Activated CD8-positive, alpha-beta T cell treated with anti-CD3 and anti-CD28 coated beads for 36 hours (primary cell): ENCODE measurements around the gene PDE5A. TPM values are rescaled to one million over a fixed set of nuclear protein-coding genes. Genes with fewer than 3 reads are reported as not detected.
"Not testable (repeated sequence)": the region's sequence is repeated elsewhere in the genome, so short reads cannot be mapped to it uniquely, and the experiment has no call there.

Experiments used
- ATAC-seq: fragments of 200-7000 bp; cut with Tn5 transposase; one replicate; pipeline ENCODE4 v1.10.0; 2021; ENCODE audit warnings: mild to moderate bottlenecking, moderate library complexity
- CTCF ChIA-PET: fragments of 350-600 bp; sonication (Branson Sonifier 250); formaldehyde crosslinking; loops from one replicate; lab custom pipeline; 2021; ENCODE audit warnings: antibody characterized with exemption; lab: Charles Lee
- POLR2A ChIA-PET: fragments of 350-600 bp; sonication (Branson Sonifier 250); formaldehyde crosslinking; loops from one replicate; lab custom pipeline; 2021; ENCODE audit warnings: antibody characterized with exemption; lab: Charles Lee
- DNase-seq: peaks from one replicate; pipeline ENCODE4 v3.0.0-alpha.2; 2020
- H3K27ac Mint-ChIP-seq: one replicate; pipeline ENCODE4 v1.8.0; 2021; ENCODE audit warnings: mild to moderate bottlenecking, mixed read lengths
- H3K27me3 Mint-ChIP-seq: one replicate; pipeline ENCODE4 v1.8.0; 2021; ENCODE audit warnings: mixed read lengths
- H3K36me3 Mint-ChIP-seq: one replicate; pipeline ENCODE4 v1.8.0; 2021; ENCODE audit warnings: low read depth, mixed read lengths
- H3K4me1 Mint-ChIP-seq: one replicate; pipeline ENCODE4 v1.8.0; 2021; ENCODE audit warnings: low read depth, mixed read lengths
- H3K4me3 Mint-ChIP-seq: one replicate; pipeline ENCODE4 v1.8.0; 2021; ENCODE audit warnings: mild to moderate bottlenecking, moderate library complexity, mixed read lengths
- H3K9me3 Mint-ChIP-seq: one replicate; pipeline ENCODE4 v1.8.0; 2021; ENCODE audit warnings: mixed read lengths
- CTCF ChIP-seq: fragments of 200-600 bp; IDR thresholded peaks from one replicate; pipeline ENCODE4 v1.8.0; 2022; ENCODE audit warnings: antibody characterized with exemption, mild to moderate bottlenecking
- intact Hi-C: fragments of 100-400 bp; cut with micrococcal nuclease; formaldehyde crosslinking; loops from one replicate; pipeline ENCODE4 v1.10.0; 2022
- total RNA-seq, 2 experiments: library from RNA; stranded (reverse); gene quantifications; one replicate each; pipeline ENCODE4 v1.2.3, GENCODE V29; 2021

Gene PDE5A
- total RNA-seq, 2 experiments from 2014 or later: 0.22 to 0.32 TPM

- intact Hi-C loops: no loop called here
- DNase-seq (no peak), ATAC-seq (no peak)
- ChIA-PET CTCF (no interaction called here), POLR2A (no interaction called here)
- Mint-ChIP-seq H3K4me3 (no peak overlapping the region), H3K27me3 (peaks cover 9% of the 10 kb centered on the region), H3K27ac (no peak overlapping the region), H3K4me1 (no peaks in the 10 kb centered on the region), H3K9me3 (no peaks in the 10 kb centered on the region), H3K36me3 (no peaks in the 10 kb centered on the region)
- no peak for TF ChIP-seq CTCF
These were observed 34.7 kb upstream of the PDE5A start for GRCh38 chr4:119663160-119663788.

GRCh38 chr4:119662612-119663011 is 34.0 kb upstream of the PDE5A start:
- DNase-seq, intact Hi-C loops, ATAC-seq, POLR2A ChIA-PET, H3K36me3 Mint-ChIP-seq, H3K27ac Mint-ChIP-seq, H3K4me3 Mint-ChIP-seq, H3K27me3 Mint-ChIP-seq, H3K4me1 Mint-ChIP-seq, H3K9me3 Mint-ChIP-seq: not testable (repeated sequence)
- CTCF ChIA-PET: interaction anchor here (1.0 kb wide), 1 partner anchor 35 kb away, joined by 4 read pairs; no protein-coding TSS in a partner anchor

- H3K4me3 Mint-ChIP-seq: no peak overlapping the region
- peaks cover 7% of the 10 kb centered on the region for H3K27me3 Mint-ChIP-seq
- no peak for DNase-seq
- no peak overlapping the region for H3K27ac Mint-ChIP-seq
- ChIA-PET CTCF (no interaction called here), POLR2A (interaction anchor here (0.6 kb wide), 1 partner anchor 193 kb away, joined by 3 read pairs; no protein-coding TSS in a partner anchor)
- intact Hi-C loops: no loop called here
- H3K36me3 Mint-ChIP-seq: no peaks in the 10 kb centered on the region
- no peak for TF ChIP-seq CTCF
- H3K9me3 Mint-ChIP-seq: no peaks in the 10 kb centered on the region
- no peak for ATAC-seq
- H3K4me1 Mint-ChIP-seq: no peaks in the 10 kb centered on the region
These were observed 32.6 kb upstream of the PDE5A start for GRCh38 chr4:119661231-119661630.

GRCh38 chr4:119659576-119659975 is 31.0 kb upstream of the PDE5A start:
- ChIA-PET CTCF (interaction anchor here (0.7 kb wide), 1 partner anchor 31 kb away, joined by 3 read pairs; the partner anchor contains the start of gene PDE5A), POLR2A (interaction anchor here (0.9 kb wide), 1 partner anchor 32 kb away, joined by 3 read pairs; no protein-coding TSS in a partner anchor)
- Mint-ChIP-seq H3K9me3 (no peaks in the 10 kb centered on the region), H3K4me1 (no peaks in the 10 kb centered on the region), H3K27ac (no peak overlapping the region), H3K27me3 (peaks cover 2% of the 10 kb centered on the region), H3K4me3 (no peak overlapping the region), H3K36me3 (no peaks in the 10 kb centered on the region)
- intact Hi-C loops: no loop called here
- no peak for TF ChIP-seq CTCF
- DNase-seq (no peak), ATAC-seq (no peak)

GRCh38 chr4:119657111-119657611 is 28.6 kb upstream of the PDE5A start:
- Mint-ChIP-seq H3K4me1 (no peaks in the 10 kb centered on the region), H3K36me3 (no peaks in the 10 kb centered on the region), H3K27me3 (no peaks in the 10 kb centered on the region), H3K27ac (no peak overlapping the region), H3K9me3 (no peaks in the 10 kb centered on the region), H3K4me3 (no peak overlapping the region)
- TF ChIP-seq CTCF: no peak
- intact Hi-C loops: no loop called here
- DNase-seq (no peak), ATAC-seq (no peak)
- ChIA-PET POLR2A (interaction anchor here (0.6 kb wide), 1 partner anchor 20 kb away, joined by 3 read pairs; no protein-coding TSS in a partner anchor), CTCF (interaction anchor here (1.0 kb wide), 1 partner anchor 29 kb away, joined by 3 read pairs; the partner anchor contains the start of gene PDE5A)
